GM21360 (cell line): ENCODE results near the gene PTTG1IP.
A peak's percentile ranks its signal among the peaks of the same experiment; 100 is the strongest.
"Not testable (repeated sequence)": the region's sequence is repeated elsewhere in the genome, so short reads cannot be mapped to it uniquely, and the experiment has no call there.

Experiments
- ATAC-seq: cut with Tn5 transposase; IDR thresholded peaks from one replicate; pipeline ENCODE4 v1.9.1; 2021; ENCODE audit warnings: mild to moderate bottlenecking, moderate library complexity; ENCODE audit not compliant: unreplicated experiment

Gene PTTG1IP

GRCh38 chr21:44833663-44834062 lies 39.8 kb downstream of the PTTG1IP start:
- no peak for ATAC-seq

- not testable (repeated sequence) for ATAC-seq
Observed at GRCh38 chr21:44832516-44833255, 40.8 kb downstream of the PTTG1IP start.

- no peak for ATAC-seq
Observed at GRCh38 chr21:44831227-44831860, 42.1 kb downstream of the PTTG1IP start.

GRCh38 chr21:44829507-44830092 lies 43.9 kb downstream of the PTTG1IP start:
- no peak for ATAC-seq

- no peak for ATAC-seq
Observed at GRCh38 chr21:44828362-44829056, 45.0 kb downstream of the PTTG1IP start.

GRCh38 chr21:44823179-44823660 lies 50.3 kb downstream of the PTTG1IP start:
- no peak for ATAC-seq

- ATAC-seq, result no peak
Observed at GRCh38 chr21:44822484-44823178, 50.9 kb downstream of the PTTG1IP start.

- no peak for ATAC-seq
Observed at GRCh38 chr21:44820851-44821250, 52.6 kb downstream of the PTTG1IP start.

- ATAC-seq, result no peak
Observed at GRCh38 chr21:44819283-44820243, 53.9 kb downstream of the PTTG1IP start.

- ATAC-seq, result no peak
Observed at GRCh38 chr21:44818640-44819011, 54.9 kb downstream of the PTTG1IP start.

- peak; percentile 51 for ATAC-seq
Observed at GRCh38 chr21:44817914-44818639, 55.4 kb downstream of the PTTG1IP start, which contains the start of gene SUMO3. SUMO3 (minus strand) TSS chr21:44818062; CDS start chr21:44817968, 94 bp downstream.

- peak; percentile 65 for ATAC-seq
Observed at GRCh38 chr21:44817506-44817880, 56.0 kb downstream of the PTTG1IP start.

GRCh38 chr21:44816761-44817505 lies 56.6 kb downstream of the PTTG1IP start:
- no peak for ATAC-seq

GRCh38 chr21:44815852-44816628 lies 57.5 kb downstream of the PTTG1IP start:
- no peak for ATAC-seq

GRCh38 chr21:44815225-44815624 lies 58.3 kb downstream of the PTTG1IP start:
- no peak for ATAC-seq

GRCh38 chr21:44814498-44815023 lies 58.9 kb downstream of the PTTG1IP start:
- no peak for ATAC-seq

- no peak for ATAC-seq
Observed at GRCh38 chr21:44813727-44814126, 59.8 kb downstream of the PTTG1IP start.
